Measurements from ENCODE around the gene RBMS1.
"Not testable (repeated sequence)": the region's sequence is repeated elsewhere in the genome, so short reads cannot be mapped to it uniquely, and the experiment has no call there.

The RBMS1 gene

GRCh38 chr2:160431441-160431840 is 62.2 kb downstream of the RBMS1 start:
- no peak for DNase-seq

GRCh38 chr2:160430001-160430344 is 63.6 kb downstream of the RBMS1 start:
- no peak for DNase-seq

- DNase-seq = no peak
These were observed 64.2 kb downstream of the RBMS1 start for GRCh38 chr2:160429248-160430000.

GRCh38 chr2:160428405-160428763 is 65.2 kb downstream of the RBMS1 start:
- no peak for DNase-seq

- DNase-seq = no peak
These were observed 65.8 kb downstream of the RBMS1 start for GRCh38 chr2:160427629-160428404.

- DNase-seq = no peak
These were observed 67.0 kb downstream of the RBMS1 start for GRCh38 chr2:160426604-160427003.

GRCh38 chr2:160425434-160426151 is 68.0 kb downstream of the RBMS1 start:
- DNase-seq = no peak

- no peak for DNase-seq
These were observed 70.5 kb downstream of the RBMS1 start for GRCh38 chr2:160423126-160423525.

GRCh38 chr2:160421646-160422501 is 71.7 kb downstream of the RBMS1 start:
- not testable (repeated sequence) for DNase-seq

- no peak for DNase-seq
These were observed 72.9 kb downstream of the RBMS1 start for GRCh38 chr2:160420711-160421110.

GRCh38 chr2:160419776-160420505 is 73.7 kb downstream of the RBMS1 start:
- no peak for DNase-seq

GRCh38 chr2:160418853-160419252 is 74.8 kb downstream of the RBMS1 start:
- DNase-seq = no peak

- DNase-seq = no peak
These were observed 75.2 kb downstream of the RBMS1 start for GRCh38 chr2:160418398-160418765.

GRCh38 chr2:160417745-160418397 is 75.7 kb downstream of the RBMS1 start:
- no peak for DNase-seq

- DNase-seq = no peak
These were observed 77.6 kb downstream of the RBMS1 start for GRCh38 chr2:160415991-160416390.

- DNase-seq = no peak
These were observed 81.7 kb downstream of the RBMS1 start for GRCh38 chr2:160411955-160412354.

- peak; percentile 60 for DNase-seq
These were observed 82.4 kb downstream of the RBMS1 start for GRCh38 chr2:160411167-160411566.

GRCh38 chr2:160409480-160409879 is 84.1 kb downstream of the RBMS1 start:
- DNase-seq = no peak

- DNase-seq = no peak
These were observed 84.7 kb downstream of the RBMS1 start for GRCh38 chr2:160408959-160409291.

- no peak for DNase-seq
These were observed 85.2 kb downstream of the RBMS1 start for GRCh38 chr2:160408173-160408958.
